ENCODE data around the gene OBSCN. TPM values are rescaled to one million over a fixed set of nuclear protein-coding genes. Genes with fewer than 3 reads are reported as not detected.

OBSCN gene
- total RNA-seq, 2 donors from 2014 or later, result 5.3 to 8.0 TPM

GRCh38 chr1:228405979-228406228 lies 198.1 kb downstream of the OBSCN start:
- DNase-seq, result no peak
- no peak for ATAC-seq
- intact Hi-C loops (cut with DNase I, micrococcal nuclease), result loop anchor here in 1 of 2 donors (10.0 kb wide), 1 partner anchor 69 kb away; no protein-coding TSS in a partner anchor

GRCh38 chr1:228407106-228408040 lies 199.5 kb downstream of the OBSCN start:
- ATAC-seq, result no peak
- no peak for DNase-seq
- intact Hi-C loops (cut with DNase I, micrococcal nuclease), result loop anchor here in 1 of 2 donors (10.0 kb wide), 1 partner anchor 67 kb away; no protein-coding TSS in a partner anchor

GRCh38 chr1:228408041-228408868 lies 200.4 kb downstream of the OBSCN start:
- intact Hi-C loops (cut with DNase I, micrococcal nuclease), result loop anchor here in 1 of 2 donors (10.0 kb wide), 1 partner anchor 67 kb away; no protein-coding TSS in a partner anchor
- DNase-seq (no peak), ATAC-seq (no peak)

- no peak for ATAC-seq
- intact Hi-C loops (cut with DNase I, micrococcal nuclease), result loop anchor here in 1 of 2 donors (10.0 kb wide), 1 partner anchor 66 kb away; no protein-coding TSS in a partner anchor
- no peak for DNase-seq
These were observed 201.3 kb downstream of the OBSCN start for GRCh38 chr1:228408869-228409805.

- intact Hi-C loops (cut with DNase I, micrococcal nuclease), result no loop called here
- DNase-seq, result no peak
- no peak for ATAC-seq
These were observed 202.2 kb downstream of the OBSCN start for GRCh38 chr1:228410015-228410414.

- ATAC-seq (no peak), DNase-seq (no peak)
- intact Hi-C loops (cut with DNase I, micrococcal nuclease), result no loop called here
These were observed 202.8 kb downstream of the OBSCN start for GRCh38 chr1:228410671-228411070.

- ATAC-seq, result no peak
- intact Hi-C loops (cut with DNase I, micrococcal nuclease), result no loop called here
- DNase-seq, result no peak
These were observed 203.3 kb downstream of the OBSCN start for GRCh38 chr1:228411121-228411520.

- no peak for DNase-seq
- ATAC-seq, result no peak
- intact Hi-C loops (cut with DNase I, micrococcal nuclease), result no loop called here
These were observed 203.9 kb downstream of the OBSCN start for GRCh38 chr1:228411548-228412430.

GRCh38 chr1:228413241-228414010 lies 205.6 kb downstream of the OBSCN start:
- DNase-seq (no peak), ATAC-seq (no peak)
- intact Hi-C loops (cut with DNase I, micrococcal nuclease), result no loop called here

- ATAC-seq, result no peak
- intact Hi-C loops (cut with DNase I, micrococcal nuclease), result no loop called here
These were observed 206.8 kb downstream of the OBSCN start for GRCh38 chr1:228414511-228415211.

GRCh38 chr1:228415221-228415620 lies 207.4 kb downstream of the OBSCN start:
- DNase-seq (no peak), ATAC-seq (no peak)
- intact Hi-C loops (cut with DNase I, micrococcal nuclease), result no loop called here

More at GRCh38 chr1:228414511-228415211, 206.8 kb downstream of the OBSCN start:
- DNase-seq, result no peak

GRCh38 chr1:228415853-228416216 lies 208.0 kb downstream of the OBSCN start:
- ATAC-seq (peak; percentile 13), DNase-seq (no peak)
- intact Hi-C loops (cut with DNase I, micrococcal nuclease), result no loop called here

- intact Hi-C loops (cut with DNase I, micrococcal nuclease), result no loop called here
- peak in 1 of 2 donors; percentile 29 for DNase-seq
- peak; percentile 55 for ATAC-seq
These were observed 208.5 kb downstream of the OBSCN start, which contains the start of gene TRIM17 for GRCh38 chr1:228416217-228416933. Gene TRIM17, minus strand, starts transcription at chr1:228416861. Its CDS starts 1,789 bp downstream, at chr1:228415072.

GRCh38 chr1:228417061-228417460 lies 209.2 kb downstream of the OBSCN start:
- no peak for DNase-seq
- intact Hi-C loops (cut with DNase I, micrococcal nuclease), result no loop called here
- no peak for ATAC-seq

GRCh38 chr1:228417483-228418203 lies 209.8 kb downstream of the OBSCN start:
- intact Hi-C loops (cut with DNase I, micrococcal nuclease), result no loop called here
- no peak for ATAC-seq
- DNase-seq, result no peak
